Caco-2 (cell line): ENCODE data around the gene P2RY6. TPM values are rescaled to one million over a fixed set of nuclear protein-coding genes. Genes with fewer than 3 reads are reported as not detected.
"Not testable (repeated sequence)": the region's sequence is repeated elsewhere in the genome, so short reads cannot be mapped to it uniquely, and the experiment has no call there.

ENCODE experiments used
- BruUV-seq: library from RNA; stranded (reverse); fragments of 400-500 nt; replicated peaks from 2 replicates; lab custom pipeline; 2021; lab: Mats Ljungman, UMichigan
- CTCF ChIA-PET: fragments of 300-600 bp; sonication (Branson Sonifier 250); formaldehyde crosslinking; loops from one replicate; lab custom pipeline; 2022; ENCODE audit warnings: antibody characterized with exemption; lab: Charles Lee
- POLR2A ChIA-PET: fragments of 300-600 bp; sonication (Branson Sonifier 250); formaldehyde crosslinking; loops from one replicate; lab custom pipeline; 2022; ENCODE audit warnings: antibody characterized with exemption; lab: Charles Lee
- DNase-seq, 2 experiments: peaks; one replicate each; pipeline versions ENCODE4 v3.0.0 to v3.0.0-alpha.2; 2020 to 2022
- H3K27me3 ChIP-seq: replicated peaks from 2 replicates; pipeline ENCODE4 v1.6.0; 2011; ENCODE audit warnings: low read length; ENCODE audit not compliant: control insufficient read depth, insufficient read depth
- H3K36me3 ChIP-seq: 2 replicates; pipeline ENCODE4 v1.5.1; 2011; ENCODE audit warnings: low read length; ENCODE audit not compliant: control insufficient read depth, insufficient read depth
- H3K4me1 ChIP-seq: fragments of 250-450 bp; sonication (Bioruptor Pico); 2 replicates; pipeline ENCODE4 v1.5.1; 2020; ENCODE audit warnings: mild to moderate bottlenecking
- H3K4me3 ChIP-seq: 2 replicates; pipeline ENCODE4 v1.5.1; 2011; ENCODE audit warnings: low read depth, mild to moderate bottlenecking, control low read depth, low read length
- H3K9me3 ChIP-seq: fragments of 250-450 bp; sonication (Bioruptor Pico); 2 replicates; pipeline ENCODE4 v1.5.1; 2020; ENCODE audit warnings: mild to moderate bottlenecking, moderate library complexity
- H3K27ac Mint-ChIP-seq: one replicate; pipeline ENCODE4 v1.8.0; 2022; ENCODE audit warnings: mixed read lengths; ENCODE audit not compliant: unreplicated experiment
- H3K27me3 Mint-ChIP-seq: one replicate; pipeline ENCODE4 v1.8.0; 2022; ENCODE audit warnings: mixed read lengths; ENCODE audit not compliant: insufficient read depth, unreplicated experiment
- H3K36me3 Mint-ChIP-seq: one replicate; pipeline ENCODE4 v1.8.0; 2022; ENCODE audit warnings: mild to moderate bottlenecking, mixed read lengths; ENCODE audit not compliant: insufficient read depth, unreplicated experiment
- H3K4me1 Mint-ChIP-seq: one replicate; pipeline ENCODE4 v1.8.0; 2022; ENCODE audit warnings: low read depth, mixed read lengths; ENCODE audit not compliant: unreplicated experiment
- H3K4me3 Mint-ChIP-seq: one replicate; pipeline ENCODE4 v1.8.0; 2022; ENCODE audit warnings: mild to moderate bottlenecking, moderate library complexity, mixed read lengths; ENCODE audit not compliant: unreplicated experiment
- H3K9me3 Mint-ChIP-seq: one replicate; pipeline ENCODE4 v1.8.0; 2022; ENCODE audit warnings: mixed read lengths; ENCODE audit not compliant: unreplicated experiment
- intact Hi-C: fragments of 100-400 bp; cut with micrococcal nuclease; formaldehyde crosslinking; loops from one replicate; pipeline ENCODE4 v1.10.0; 2022; ENCODE audit not compliant: unreplicated experiment
- total RNA-seq: library from RNA; stranded (reverse); gene quantifications from 2 replicates; pipeline ENCODE4 v1.2.3, GENCODE V29; 2022
- TF ChIP-seq, protein P1 (sequence below), 2 experiments: fragments of 200-600 bp in 1 of 2; IDR thresholded peaks; 1 replicate in 1 of 2; 2 replicates in 1 of 2; pipeline versions ENCODE4 v1.5.1 to v1.8.0; 2011 to 2022; ENCODE audit warnings: antibody characterized with exemption in 1 of 2, control low read depth in 1 of 2, inconsistent platforms in 1 of 2, low read depth in 1 of 2, low read length in 1 of 2, mild to moderate bottlenecking in 1 of 2, moderate library complexity in 1 of 2; ENCODE audit not compliant: insufficient read depth in 1 of 2, severe bottlenecking in 1 of 2, unreplicated experiment in 1 of 2

The P2RY6 gene
- total RNA-seq, 1 experiment from 2014 or later, result 55.7 TPM

DNA sequence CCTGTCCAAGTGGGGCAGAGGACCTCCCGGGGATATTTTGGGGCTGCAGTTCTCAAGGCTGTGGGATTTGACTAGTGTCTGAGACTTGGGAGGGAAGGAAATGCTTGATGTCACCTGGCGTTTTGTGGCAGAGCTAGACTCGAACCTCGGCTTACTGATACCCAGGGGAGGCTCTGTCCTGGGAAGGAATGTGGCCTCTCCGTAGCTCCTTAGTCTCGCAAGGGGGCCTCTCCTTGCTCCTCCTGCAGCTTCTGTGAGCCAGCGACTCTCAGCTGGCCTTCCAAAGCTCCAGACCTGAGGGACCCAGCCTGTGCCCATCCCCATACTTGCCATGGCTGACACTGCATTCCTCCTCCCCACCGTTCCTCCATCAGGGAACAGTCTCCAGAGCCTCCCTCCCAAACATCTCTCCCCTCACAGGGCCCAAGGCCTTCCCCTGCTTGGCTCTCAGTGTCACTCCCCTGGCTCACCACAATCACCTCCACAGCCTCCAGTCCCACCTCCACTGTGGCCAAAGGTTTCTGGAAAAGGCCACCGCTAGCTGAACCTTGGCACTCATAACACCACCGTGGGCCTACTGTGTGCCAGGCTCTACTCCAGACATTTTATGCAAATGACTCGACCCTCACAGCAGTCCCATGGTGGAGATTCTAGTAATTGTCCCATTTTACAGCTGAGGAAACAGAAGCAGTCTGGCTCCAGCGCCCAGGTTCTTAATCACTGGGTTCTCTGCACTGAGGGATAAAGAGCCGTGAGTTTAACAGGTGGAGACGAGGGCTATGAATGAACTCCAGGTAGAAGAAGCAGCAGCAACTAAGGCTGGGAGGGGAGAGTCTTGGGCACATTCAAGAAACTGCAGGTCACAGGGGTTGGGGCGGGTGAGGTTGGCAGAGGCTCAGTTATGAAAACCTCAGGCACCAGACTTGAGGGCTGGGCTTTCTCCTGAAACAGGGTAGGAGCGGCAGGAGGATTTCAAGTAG, 42.0 kb upstream of the P2RY6 start:
- H3K27me3 Mint-ChIP-seq, result no peaks in the 10 kb centered on the region
- BruUV-seq, result no TSS peak
- DNase-seq, result peak in 1 of 2 experiments; percentile 32

DNA sequence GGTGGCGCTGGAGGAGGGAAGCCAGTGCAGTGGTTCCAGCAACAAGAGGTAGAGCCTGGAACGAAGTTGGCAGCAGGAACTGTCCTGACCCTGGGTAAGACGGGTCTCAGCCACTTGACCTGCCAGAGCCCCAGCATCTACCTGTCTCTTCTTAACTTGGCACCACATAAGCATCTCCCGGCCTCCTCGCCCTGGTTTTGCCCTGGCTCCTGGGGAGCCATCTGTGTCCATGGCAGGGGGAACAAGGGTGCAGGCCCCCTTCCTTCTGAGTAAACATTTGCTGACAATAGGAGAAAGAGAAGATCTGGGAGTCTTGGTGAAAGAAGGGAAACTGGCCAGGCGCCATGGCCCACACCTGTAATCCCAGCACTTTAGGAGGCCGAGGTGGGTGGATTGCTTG, 41.2 kb upstream of the P2RY6 start:
- Mint-ChIP-seq H3K27me3 (no peaks in the 10 kb centered on the region), H3K36me3 (peaks cover 15% of the 10 kb centered on the region), H3K4me3 (no peak overlapping the region), H3K9me3 (no peaks in the 10 kb centered on the region), H3K27ac (no peak overlapping the region), H3K4me1 (peaks cover 20% of the 10 kb centered on the region)
- H3K4me1 ChIP-seq, result peaks cover 22% of the 10 kb centered on the region
- H3K36me3 ChIP-seq, result no peaks in the 10 kb centered on the region
- POLR2A ChIA-PET, result no interaction called here
- peak in 1 of 2 experiments; percentile 25 for DNase-seq
- TF ChIP-seq, protein P1, sequence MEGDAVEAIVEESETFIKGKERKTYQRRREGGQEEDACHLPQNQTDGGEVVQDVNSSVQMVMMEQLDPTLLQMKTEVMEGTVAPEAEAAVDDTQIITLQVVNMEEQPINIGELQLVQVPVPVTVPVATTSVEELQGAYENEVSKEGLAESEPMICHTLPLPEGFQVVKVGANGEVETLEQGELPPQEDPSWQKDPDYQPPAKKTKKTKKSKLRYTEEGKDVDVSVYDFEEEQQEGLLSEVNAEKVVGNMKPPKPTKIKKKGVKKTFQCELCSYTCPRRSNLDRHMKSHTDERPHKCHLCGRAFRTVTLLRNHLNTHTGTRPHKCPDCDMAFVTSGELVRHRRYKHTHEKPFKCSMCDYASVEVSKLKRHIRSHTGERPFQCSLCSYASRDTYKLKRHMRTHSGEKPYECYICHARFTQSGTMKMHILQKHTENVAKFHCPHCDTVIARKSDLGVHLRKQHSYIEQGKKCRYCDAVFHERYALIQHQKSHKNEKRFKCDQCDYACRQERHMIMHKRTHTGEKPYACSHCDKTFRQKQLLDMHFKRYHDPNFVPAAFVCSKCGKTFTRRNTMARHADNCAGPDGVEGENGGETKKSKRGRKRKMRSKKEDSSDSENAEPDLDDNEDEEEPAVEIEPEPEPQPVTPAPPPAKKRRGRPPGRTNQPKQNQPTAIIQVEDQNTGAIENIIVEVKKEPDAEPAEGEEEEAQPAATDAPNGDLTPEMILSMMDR (IDR thresholded peaks at IDR 0.05; ENCODE audit: insufficient read depth in 1 of 2, low read depth in 1 of 2, low read length in 1 of 2, severe bottlenecking in 1 of 2, unreplicated experiment in 1 of 2), result no peak
- H3K9me3 ChIP-seq, result no peaks in the 10 kb centered on the region
- intact Hi-C loops, result no loop called here
- H3K4me3 ChIP-seq, result no peak overlapping the region
- CTCF ChIA-PET, result interaction anchor here (0.6 to 0.7 kb wide), 2 partner anchors 13 to 64 kb away, joined by 4 to 5 read pairs; no protein-coding TSS in a partner anchor
- H3K27me3 ChIP-seq, result no peaks in the 10 kb centered on the region
- BruUV-seq, result no TSS peak

More for the DNA sequence above, 42.0 kb upstream of the P2RY6 start:
- no peaks in the 10 kb centered on the region for H3K9me3 Mint-ChIP-seq
- no peak overlapping the region for H3K27ac Mint-ChIP-seq
- H3K36me3 ChIP-seq, result no peaks in the 10 kb centered on the region
- H3K4me3 Mint-ChIP-seq, result no peak overlapping the region
- H3K4me3 ChIP-seq, result no peak overlapping the region
- peaks cover 24% of the 10 kb centered on the region for H3K4me1 Mint-ChIP-seq
- peaks cover 30% of the 10 kb centered on the region for H3K4me1 ChIP-seq
- CTCF ChIA-PET, result no interaction called here
- intact Hi-C loops, result no loop called here
- POLR2A ChIA-PET, result interaction anchor here (0.7 kb wide), 1 partner anchor 104 kb away, joined by 3 read pairs; no protein-coding TSS in a partner anchor
- H3K9me3 ChIP-seq, result no peaks in the 10 kb centered on the region
- H3K27me3 ChIP-seq, result no peaks in the 10 kb centered on the region
- H3K36me3 Mint-ChIP-seq, result peaks cover 15% of the 10 kb centered on the region
- TF ChIP-seq, protein P1 (IDR thresholded peaks at IDR 0.05; ENCODE audit: insufficient read depth in 1 of 2, low read depth in 1 of 2, low read length in 1 of 2, severe bottlenecking in 1 of 2, unreplicated experiment in 1 of 2), result no peak

GRCh38 chr11:73232487-73232886, 39.7 kb upstream of the P2RY6 start:
- POLR2A ChIA-PET, intact Hi-C loops, H3K4me3 ChIP-seq, H3K36me3 ChIP-seq, H3K27me3 ChIP-seq, H3K27me3 Mint-ChIP-seq, DNase-seq, BruUV-seq, H3K4me3 Mint-ChIP-seq, H3K27ac Mint-ChIP-seq, H3K9me3 ChIP-seq, H3K9me3 Mint-ChIP-seq: not testable (repeated sequence)
- Mint-ChIP-seq H3K4me1 (peaks cover 13% of the 10 kb centered on the region), H3K36me3 (peaks cover 16% of the 10 kb centered on the region)
- CTCF ChIA-PET, result interaction anchor here (1.5 kb wide), 1 partner anchor 57 kb away, joined by 7 read pairs; no protein-coding TSS in a partner anchor
- H3K4me1 ChIP-seq, result peaks cover 19% of the 10 kb centered on the region
